ENCODE measurements around the gene SPSB3.
"Not testable (repeated sequence)": the region's sequence is repeated elsewhere in the genome, so short reads cannot be mapped to it uniquely, and the experiment has no call there.

Gene SPSB3

GRCh38 chr16:1816396-1817275, 34.3 kb upstream of the SPSB3 start:
- DNase-seq, result no peak

- DNase-seq, result no peak
Measured at GRCh38 chr16:1815461-1815860, 33.1 kb upstream of the SPSB3 start.

- DNase-seq, result peak in 2 of 5 donors; percentile 29 to 43
Measured at GRCh38 chr16:1812732-1813163, 30.4 kb upstream of the SPSB3 start.

- DNase-seq, result no peak
Measured at GRCh38 chr16:1810536-1810935, 28.2 kb upstream of the SPSB3 start.

GRCh38 chr16:1810106-1810505, 27.7 kb upstream of the SPSB3 start:
- DNase-seq, result no peak

GRCh38 chr16:1809281-1809801, 27.0 kb upstream of the SPSB3 start:
- DNase-seq, result no peak

- no peak for DNase-seq
Measured at GRCh38 chr16:1808691-1809090, 26.3 kb upstream of the SPSB3 start.

GRCh38 chr16:1807626-1808025, 25.3 kb upstream of the SPSB3 start:
- DNase-seq, result no peak

- no peak for DNase-seq
Measured at GRCh38 chr16:1800701-1801100, 18.3 kb upstream of the SPSB3 start.

GRCh38 chr16:1799263-1799662, 16.9 kb upstream of the SPSB3 start:
- not testable (repeated sequence) for DNase-seq

GRCh38 chr16:1794908-1795666, 12.7 kb upstream of the SPSB3 start:
- no peak for DNase-seq

GRCh38 chr16:1794221-1794871, 12.0 kb upstream of the SPSB3 start:
- DNase-seq, result peak in 1 of 5 donors; percentile 12

GRCh38 chr16:1793578-1794220, 11.3 kb upstream of the SPSB3 start, which contains the start of gene IGFALS:
TSS of gene IGFALS (minus strand) at chr16:1793705. CDS start at chr16:1793652, 53 bp downstream.
- no peak for DNase-seq

GRCh38 chr16:1792836-1793577, 10.6 kb upstream of the SPSB3 start:
- DNase-seq, result peak in 1 of 5 donors; percentile 9

GRCh38 chr16:1791943-1792812, 9.8 kb upstream of the SPSB3 start:
- peak in 2 of 5 donors; percentile 1 to 11 for DNase-seq

GRCh38 chr16:1791256-1791942, 9.0 kb upstream of the SPSB3 start:
- peak in 1 of 5 donors; percentile 9 for DNase-seq

GRCh38 chr16:1790611-1791255, 8.4 kb upstream of the SPSB3 start:
- peak in 1 of 5 donors; percentile 7 for DNase-seq

- DNase-seq, result no peak
Measured at GRCh38 chr16:1790261-1790610, 7.9 kb upstream of the SPSB3 start.

GRCh38 chr16:1789643-1790045, 7.3 kb upstream of the SPSB3 start:
- peak in 1 of 5 donors; percentile 15 for DNase-seq

Measured in T-helper 1 cell (primary cell).